Neural cell (in vitro differentiated cells): ENCODE measurements around the gene DHX36. TPM values are rescaled to one million over a fixed set of nuclear protein-coding genes. Genes with fewer than 3 reads are reported as not detected.

Experiments used
- H2AFZ ChIP-seq: fragments of 200-600, 300-800 bp; sonication (generic), shearing (Covaris generic); 2 replicates; pipeline ENCODE4 v1.6.0; 2014; ENCODE audit warnings: low read depth, mild to moderate bottlenecking, antibody characterized with exemption, low read length, moderate library complexity
- H3F3A ChIP-seq: fragments of 200-600 bp; shearing (Covaris generic); 2 replicates; pipeline ENCODE4 v1.6.1; 2016; ENCODE audit warnings: mild to moderate bottlenecking, moderate library complexity, mixed read lengths, antibody characterized with exemption, low read length; ENCODE audit not compliant: insufficient read depth, poor library complexity, severe bottlenecking
- H3K27ac ChIP-seq: fragments of 200-600, 300-800 bp; sonication (generic), shearing (Covaris generic); 2 replicates; pipeline ENCODE4 v1.5.1; 2014; ENCODE audit warnings: mild to moderate bottlenecking, low read length, moderate library complexity
- H3K27me3 ChIP-seq: fragments of 300-800, 200-600 bp; sonication (generic), shearing (Covaris generic); 2 replicates; pipeline ENCODE4 v1.6.0; 2014; ENCODE audit warnings: mild to moderate bottlenecking, low read depth, low read length, moderate library complexity; ENCODE audit not compliant: insufficient read depth
- H3K36me3 ChIP-seq: fragments of 300-800, 200-600 bp; sonication (generic), shearing (Covaris generic); 2 replicates; pipeline ENCODE4 v1.5.1; 2014; ENCODE audit warnings: mild to moderate bottlenecking, antibody characterized with exemption, low read length, moderate library complexity; ENCODE audit not compliant: insufficient read depth
- H3K4me2 ChIP-seq: fragments of 300-800, 200-600 bp; sonication (generic), shearing (Covaris generic); 2 replicates; pipeline ENCODE4 v1.6.0; 2014; ENCODE audit warnings: mild to moderate bottlenecking, low read length
- H3K4me3 ChIP-seq: fragments of 300-800, 200-600 bp; sonication (generic), shearing (Covaris generic); 2 replicates; pipeline ENCODE4 v1.5.1; 2014; ENCODE audit warnings: mild to moderate bottlenecking, low read length, moderate library complexity
- H3K79me2 ChIP-seq: fragments of 200-600 bp; shearing (Covaris generic); replicated peaks from 2 replicates; pipeline ENCODE4 v1.6.0; 2014; ENCODE audit warnings: mild to moderate bottlenecking, low read length, moderate library complexity; ENCODE audit not compliant: insufficient read depth
- H3K9ac ChIP-seq: fragments of 300-800, 200-600 bp; sonication (generic), shearing (Covaris generic); 2 replicates; pipeline ENCODE4 v1.6.1; 2016; ENCODE audit warnings: mild to moderate bottlenecking, low read length, mixed read lengths
- H3K9me2 ChIP-seq: fragments of 200-600 bp; shearing (Covaris generic); 2 replicates; pipeline ENCODE4 v1.6.1; 2016; ENCODE audit warnings: mild to moderate bottlenecking, low read length, mixed read lengths; ENCODE audit not compliant: insufficient read depth
- H3K9me3 ChIP-seq: fragments of 200-600, 300-800 bp; sonication (generic), shearing (Covaris generic); 2 replicates; pipeline ENCODE4 v1.6.1; 2016; ENCODE audit warnings: mild to moderate bottlenecking, mixed run types, low read length, moderate library complexity, mixed read lengths
- H4K20me1 ChIP-seq: fragments of 200-600 bp; shearing (Covaris generic); 2 replicates; pipeline ENCODE4 v1.6.1; 2016; ENCODE audit warnings: mild to moderate bottlenecking, mixed run types; ENCODE audit not compliant: insufficient read depth
- EP300 ChIP-seq: fragments of 450-650 bp; conservative IDR thresholded peaks from 2 replicates; pipeline ENCODE4 v1.6.1; 2014; ENCODE audit warnings: antibody characterized with exemption, mild to moderate bottlenecking, moderate library complexity; ENCODE audit not compliant: poor library complexity, severe bottlenecking
- EZH2 ChIP-seq: fragments of 200-600, 300-800 bp; shearing (Covaris generic), sonication (generic); IDR thresholded peaks from 2 replicates; pipeline ENCODE4 v1.6.1; 2014; ENCODE audit warnings: antibody characterized with exemption, low read length, borderline replicate concordance, mild to moderate bottlenecking; ENCODE audit not compliant: insufficient read depth, poor library complexity, severe bottlenecking
- MXI1 ChIP-seq: fragments of 450-650 bp; conservative IDR thresholded peaks from 2 replicates; pipeline ENCODE4 v1.6.1; 2014; ENCODE audit warnings: antibody characterized with exemption, mild to moderate bottlenecking; ENCODE audit not compliant: poor library complexity, severe bottlenecking
- POLR2AphosphoS5 ChIP-seq: IDR thresholded peaks from 2 replicates; pipeline ENCODE4 v1.6.1; 2012
- RAD21 ChIP-seq: fragments of 450-650 bp; conservative IDR thresholded peaks from 2 replicates; pipeline ENCODE4 v1.6.1; 2014; ENCODE audit warnings: antibody characterized with exemption, mild to moderate bottlenecking, moderate library complexity
- SMC3 ChIP-seq: fragments of 450-650 bp; conservative IDR thresholded peaks from 2 replicates; pipeline ENCODE4 v1.6.1; 2014; ENCODE audit warnings: antibody characterized with exemption, mild to moderate bottlenecking, moderate library complexity; ENCODE audit not compliant: poor library complexity
- TAF1 ChIP-seq: IDR thresholded peaks from 2 replicates; pipeline ENCODE4 v1.6.1; 2012; ENCODE audit warnings: low read depth
- polyA plus RNA-seq: library from polyadenylated mRNA; depleted of rRNA; stranded (reverse); fragments of >200 nt; gene quantifications from 2 replicates; pipeline ENCODE4 v1.2.3, GENCODE V29; 2014
- TF ChIP-seq, protein P1 (sequence below): IDR thresholded peaks from 2 replicates; pipeline ENCODE4 v1.6.1; 2012; ENCODE audit warnings: borderline replicate concordance
- TF ChIP-seq, protein P2 (sequence below): fragments of 450-650 bp; IDR thresholded peaks from 2 replicates; pipeline ENCODE4 v1.5.1; 2014; ENCODE audit warnings: antibody characterized with exemption, mild to moderate bottlenecking, moderate library complexity; ENCODE audit not compliant: poor library complexity, severe bottlenecking

DHX36 gene
- polyA plus RNA-seq, 1 donor from 2014 or later: 189 TPM

DNA sequence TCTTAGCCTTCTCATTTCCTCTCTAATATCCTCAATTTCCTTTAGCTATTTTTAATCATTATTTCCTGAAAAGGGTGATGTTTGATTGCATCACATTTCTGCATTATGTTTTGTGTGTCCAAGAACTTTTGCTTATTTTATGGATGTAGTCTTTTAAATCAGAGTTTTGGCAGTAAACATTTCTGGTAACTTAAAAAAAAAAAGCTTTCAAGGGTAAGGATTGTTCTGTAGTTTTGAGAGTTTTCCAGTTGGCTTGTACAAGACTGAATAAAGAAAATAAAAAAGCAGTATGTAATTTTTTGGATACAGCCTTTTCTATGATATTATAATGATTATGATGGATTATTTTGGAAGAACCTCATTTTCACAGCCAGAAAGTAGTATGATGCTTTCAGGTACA lies 99.4 kb downstream of the DHX36 start:
- Histone ChIP-seq H3F3A (no peaks in the 10 kb centered on the region), H4K20me1 (no peaks in the 10 kb centered on the region), H2AFZ (no peak overlapping the region), H3K4me2 (no peak overlapping the region), H3K4me3 (no peak overlapping the region), H3K27ac (no peak overlapping the region), H3K9ac (no peak overlapping the region), H3K9me2 (no peaks in the 10 kb centered on the region), H3K9me3 (no peaks in the 10 kb centered on the region), H3K79me2 (no peaks in the 10 kb centered on the region), H3K36me3 (no peaks in the 10 kb centered on the region), H3K27me3 (no peaks in the 10 kb centered on the region)
- TF ChIP-seq RAD21: no peak
- TF ChIP-seq, protein P1, sequence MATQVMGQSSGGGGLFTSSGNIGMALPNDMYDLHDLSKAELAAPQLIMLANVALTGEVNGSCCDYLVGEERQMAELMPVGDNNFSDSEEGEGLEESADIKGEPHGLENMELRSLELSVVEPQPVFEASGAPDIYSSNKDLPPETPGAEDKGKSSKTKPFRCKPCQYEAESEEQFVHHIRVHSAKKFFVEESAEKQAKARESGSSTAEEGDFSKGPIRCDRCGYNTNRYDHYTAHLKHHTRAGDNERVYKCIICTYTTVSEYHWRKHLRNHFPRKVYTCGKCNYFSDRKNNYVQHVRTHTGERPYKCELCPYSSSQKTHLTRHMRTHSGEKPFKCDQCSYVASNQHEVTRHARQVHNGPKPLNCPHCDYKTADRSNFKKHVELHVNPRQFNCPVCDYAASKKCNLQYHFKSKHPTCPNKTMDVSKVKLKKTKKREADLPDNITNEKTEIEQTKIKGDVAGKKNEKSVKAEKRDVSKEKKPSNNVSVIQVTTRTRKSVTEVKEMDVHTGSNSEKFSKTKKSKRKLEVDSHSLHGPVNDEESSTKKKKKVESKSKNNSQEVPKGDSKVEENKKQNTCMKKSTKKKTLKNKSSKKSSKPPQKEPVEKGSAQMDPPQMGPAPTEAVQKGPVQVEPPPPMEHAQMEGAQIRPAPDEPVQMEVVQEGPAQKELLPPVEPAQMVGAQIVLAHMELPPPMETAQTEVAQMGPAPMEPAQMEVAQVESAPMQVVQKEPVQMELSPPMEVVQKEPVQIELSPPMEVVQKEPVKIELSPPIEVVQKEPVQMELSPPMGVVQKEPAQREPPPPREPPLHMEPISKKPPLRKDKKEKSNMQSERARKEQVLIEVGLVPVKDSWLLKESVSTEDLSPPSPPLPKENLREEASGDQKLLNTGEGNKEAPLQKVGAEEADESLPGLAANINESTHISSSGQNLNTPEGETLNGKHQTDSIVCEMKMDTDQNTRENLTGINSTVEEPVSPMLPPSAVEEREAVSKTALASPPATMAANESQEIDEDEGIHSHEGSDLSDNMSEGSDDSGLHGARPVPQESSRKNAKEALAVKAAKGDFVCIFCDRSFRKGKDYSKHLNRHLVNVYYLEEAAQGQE: no peak
- no peak for TF ChIP-seq TAF1
- no peak for TF ChIP-seq MXI1
- no peak for TF ChIP-seq SMC3
- no peak for TF ChIP-seq POLR2AphosphoS5
- TF ChIP-seq, protein P2, sequence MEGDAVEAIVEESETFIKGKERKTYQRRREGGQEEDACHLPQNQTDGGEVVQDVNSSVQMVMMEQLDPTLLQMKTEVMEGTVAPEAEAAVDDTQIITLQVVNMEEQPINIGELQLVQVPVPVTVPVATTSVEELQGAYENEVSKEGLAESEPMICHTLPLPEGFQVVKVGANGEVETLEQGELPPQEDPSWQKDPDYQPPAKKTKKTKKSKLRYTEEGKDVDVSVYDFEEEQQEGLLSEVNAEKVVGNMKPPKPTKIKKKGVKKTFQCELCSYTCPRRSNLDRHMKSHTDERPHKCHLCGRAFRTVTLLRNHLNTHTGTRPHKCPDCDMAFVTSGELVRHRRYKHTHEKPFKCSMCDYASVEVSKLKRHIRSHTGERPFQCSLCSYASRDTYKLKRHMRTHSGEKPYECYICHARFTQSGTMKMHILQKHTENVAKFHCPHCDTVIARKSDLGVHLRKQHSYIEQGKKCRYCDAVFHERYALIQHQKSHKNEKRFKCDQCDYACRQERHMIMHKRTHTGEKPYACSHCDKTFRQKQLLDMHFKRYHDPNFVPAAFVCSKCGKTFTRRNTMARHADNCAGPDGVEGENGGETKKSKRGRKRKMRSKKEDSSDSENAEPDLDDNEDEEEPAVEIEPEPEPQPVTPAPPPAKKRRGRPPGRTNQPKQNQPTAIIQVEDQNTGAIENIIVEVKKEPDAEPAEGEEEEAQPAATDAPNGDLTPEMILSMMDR: no peak

DNA sequence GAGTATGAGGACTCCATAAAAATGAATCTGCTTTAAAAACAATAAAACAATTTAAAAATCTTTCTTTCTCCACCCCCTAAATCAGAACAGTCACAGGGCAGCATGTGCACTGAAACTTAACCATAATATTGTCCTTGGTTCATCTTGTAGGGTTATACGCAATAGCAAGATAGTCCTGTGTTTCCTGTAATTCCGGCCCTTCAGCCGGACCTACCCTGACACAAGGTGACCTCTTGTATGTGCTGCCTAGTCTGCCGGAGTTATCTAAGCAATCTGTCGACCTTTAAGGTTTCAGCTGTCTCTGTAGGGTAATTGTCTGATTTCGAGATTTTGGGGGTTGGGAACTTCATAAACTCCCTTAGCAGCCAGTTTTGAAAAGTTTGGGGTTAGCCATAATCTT lies 99.9 kb downstream of the DHX36 start:
- H2AFZ ChIP-seq: no peak overlapping the region

DNA sequence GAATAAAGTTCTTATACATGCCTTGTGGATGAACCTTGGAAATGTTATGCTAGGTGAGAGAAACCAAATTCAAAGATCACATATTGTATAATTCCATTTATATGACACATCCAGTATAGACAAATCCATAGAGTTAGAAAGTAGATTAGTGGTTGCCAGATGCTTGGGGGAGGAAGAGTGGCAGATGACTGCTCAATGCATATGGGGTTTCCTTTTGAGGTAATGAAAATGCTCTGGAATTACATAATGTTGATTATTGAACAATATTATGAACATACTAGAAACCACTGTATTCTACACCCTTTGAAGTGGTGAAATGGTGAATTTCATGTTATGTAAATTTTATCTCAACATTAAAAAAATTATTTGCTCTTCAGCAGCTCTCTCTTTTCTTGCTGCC lies 100.8 kb downstream of the DHX36 start:
- Histone ChIP-seq H3K9me3 (no peaks in the 10 kb centered on the region), H3K79me2 (no peaks in the 10 kb centered on the region), H3K36me3 (no peaks in the 10 kb centered on the region), H2AFZ (no peak overlapping the region), H3K9me2 (no peaks in the 10 kb centered on the region), H4K20me1 (no peaks in the 10 kb centered on the region), H3K4me2 (no peak overlapping the region), H3K4me3 (no peak overlapping the region), H3K27ac (no peak overlapping the region), H3K9ac (no peak overlapping the region), H3K27me3 (no peaks in the 10 kb centered on the region), H3F3A (no peaks in the 10 kb centered on the region)
- TF ChIP-seq EZH2 (no peak), SMC3 (no peak), TAF1 (no peak), RAD21 (no peak), EP300 (no peak), MXI1 (no peak), POLR2AphosphoS5 (no peak)
- TF ChIP-seq, protein P2: no peak
- TF ChIP-seq, protein P1: no peak

More for the DNA sequence above, 99.9 kb downstream of the DHX36 start:
- Histone ChIP-seq H3K4me2 (no peak overlapping the region), H3K9me2 (no peaks in the 10 kb centered on the region), H3F3A (no peaks in the 10 kb centered on the region), H3K9ac (no peak overlapping the region), H3K9me3 (no peaks in the 10 kb centered on the region), H3K27me3 (no peaks in the 10 kb centered on the region), H4K20me1 (no peaks in the 10 kb centered on the region), H3K27ac (no peak overlapping the region), H3K4me3 (no peak overlapping the region), H3K36me3 (no peaks in the 10 kb centered on the region), H3K79me2 (no peaks in the 10 kb centered on the region)
- no peak for TF ChIP-seq RAD21
- no peak for TF ChIP-seq EZH2
